Measurements from ENCODE around the gene TEAD2. TPM values are rescaled to one million over a fixed set of nuclear protein-coding genes. Genes with fewer than 3 reads are reported as not detected.

The TEAD2 gene
- total and polyA plus RNA-seq, 10 of the 15 experiments (the other 5 are each of a cell fraction or from before 2014, with no cell fraction given) = 0.04 to 0.26 (median 0.11) TPM; not detected in 3

GRCh38 chr19:49382639-49383038 lies 20.4 kb upstream of the TEAD2 start:
- CTCF ChIA-PET = no interaction called here
- no peaks in the 10 kb centered on the region for H3K9me3 ChIP-seq (replicated peaks; ENCODE audit: control insufficient read depth, insufficient read depth, low read length)
- no peaks in the 10 kb centered on the region for H3K27me3 ChIP-seq (replicated peaks in 1 of 2; ENCODE audit: control insufficient read depth in 2 of 2, insufficient read depth in 2 of 2, low read length in 1 of 2)
- no peak for FAIRE-seq
- H4K20me1 ChIP-seq (ENCODE audit: control insufficient read depth, insufficient read depth) = no peaks in the 10 kb centered on the region
- BruUV-seq (replicated peaks) = no TSS peak
- SMC1A ChIA-PET (ENCODE audit: uncharacterized antibody, unreplicated experiment) = interaction anchor here (0.9 to 1.7 kb wide), 2 partner anchors 24 to 50 kb away, joined by 3 to 4 read pairs; no protein-coding TSS in a partner anchor
- no peaks in the 10 kb centered on the region for H3K4me1 ChIP-seq (ENCODE audit: control insufficient read depth, insufficient read depth, low read length)
- TF ChIP-seq SMAD5 (IDR thresholded peaks at IDR 0.05; ENCODE audit: low read depth) (no peak), USF2 (IDR thresholded peaks at IDR 0.05; ENCODE audit: borderline replicate concordance, low read depth, low read length) (no peak), REST (IDR thresholded peaks at IDR 0.05; ENCODE audit: low read depth, low read length) (no peak), EED (IDR thresholded peaks at IDR 0.05; ENCODE audit: low read depth) (no peak)
- no peak overlapping the region for H3K4me3 ChIP-seq
- no peak overlapping the region for H3K27ac ChIP-seq (ENCODE audit: control insufficient read depth, insufficient read depth)
- H3K9ac ChIP-seq (ENCODE audit: control insufficient read depth, insufficient read depth, low read length) = no peak overlapping the region
- DNase-seq (ENCODE audit: low read depth, low spot score) = no peak
- in situ Hi-C loops (cut with MboI) (no loop called here), intact Hi-C loops (cut with micrococcal nuclease; ENCODE audit: unreplicated experiment) (no loop called here)
- H3K79me2 ChIP-seq (ENCODE audit: control insufficient read depth, insufficient read depth, low read length) = no peaks in the 10 kb centered on the region
- H3K36me3 ChIP-seq (ENCODE audit: control insufficient read depth in 2 of 2, insufficient read depth in 2 of 2, low read length in 1 of 2) = no peaks in the 10 kb centered on the region
- no peak for ATAC-seq
- WGBS (ENCODE audit: insufficient coverage, insufficient replicate concordance, low lambda C conversion rate, missing lambda C conversion rate) = 52% methylated on average over 5 of the region's 5 CpGs
- H3K4me2 ChIP-seq (ENCODE audit: control insufficient read depth, insufficient read depth) = no peak overlapping the region
- POLR2A ChIA-PET = no interaction called here
- RAD21 ChIA-PET (ENCODE audit: unreplicated experiment) = no interaction called here
- H2AFZ ChIP-seq (ENCODE audit: control insufficient read depth, low read depth, low read length) = no peak overlapping the region
